Endothelial cell of hepatic sinusoid (primary cell): Measurements from ENCODE around the gene RADIL.

Source experiments
- in situ Hi-C: cut with HindIII; loops from 2 replicates; pipeline ENCODE4 v1.10.0; 2017; ENCODE audit warnings: low sequenced_read_pairs

Gene RADIL

GRCh38 chr7:4832711-4833110, 50.8 kb downstream of the RADIL start:
- in situ Hi-C loops: no loop called here

- in situ Hi-C loops: no loop called here
Measured at GRCh38 chr7:4831723-4832495, 51.6 kb downstream of the RADIL start.

GRCh38 chr7:4830176-4830575, 53.3 kb downstream of the RADIL start:
- in situ Hi-C loops: no loop called here

- in situ Hi-C loops: no loop called here
Measured at GRCh38 chr7:4828720-4829383, 54.7 kb downstream of the RADIL start.

- in situ Hi-C loops: no loop called here
Measured at GRCh38 chr7:4825081-4825480, 58.4 kb downstream of the RADIL start.

GRCh38 chr7:4824120-4824775, 59.3 kb downstream of the RADIL start:
- in situ Hi-C loops: no loop called here

- in situ Hi-C loops: no loop called here
Measured at GRCh38 chr7:4823441-4824119, 59.9 kb downstream of the RADIL start.

GRCh38 chr7:4822677-4823076, 60.8 kb downstream of the RADIL start:
- in situ Hi-C loops: no loop called here

GRCh38 chr7:4820967-4821471, 62.5 kb downstream of the RADIL start:
- in situ Hi-C loops: no loop called here

- in situ Hi-C loops: no loop called here
Measured at GRCh38 chr7:4820405-4820966, 63.0 kb downstream of the RADIL start.

- in situ Hi-C loops: loop anchor here (10.0 kb wide), 1 partner anchor 65 kb away; the partner anchor contains the start of gene RADIL
Measured at GRCh38 chr7:4819560-4820404, 63.7 kb downstream of the RADIL start.

- in situ Hi-C loops: loop anchor here (10.0 kb wide), 1 partner anchor 67 kb away; the partner anchor contains the start of gene RADIL
Measured at GRCh38 chr7:4818000-4818794, 65.3 kb downstream of the RADIL start.

- in situ Hi-C loops: loop anchor here (10.0 kb wide), 1 partner anchor 67 kb away; the partner anchor contains the start of gene RADIL
Measured at GRCh38 chr7:4817178-4817901, 66.2 kb downstream of the RADIL start.

GRCh38 chr7:4816419-4817080, 67.0 kb downstream of the RADIL start:
- in situ Hi-C loops: loop anchor here (10.0 kb wide), 1 partner anchor 68 kb away; the partner anchor contains the start of gene RADIL

GRCh38 chr7:4815609-4816418, 67.7 kb downstream of the RADIL start:
- in situ Hi-C loops: loop anchor here (10.0 kb wide), 1 partner anchor 69 kb away; the partner anchor contains the start of gene RADIL

- in situ Hi-C loops: loop anchor here (10.0 kb wide), 1 partner anchor 70 kb away; the partner anchor contains the start of gene RADIL
Measured at GRCh38 chr7:4815121-4815520, 68.4 kb downstream of the RADIL start.
